ENCODE results near the gene NOD2.

NOD2 gene

DNA sequence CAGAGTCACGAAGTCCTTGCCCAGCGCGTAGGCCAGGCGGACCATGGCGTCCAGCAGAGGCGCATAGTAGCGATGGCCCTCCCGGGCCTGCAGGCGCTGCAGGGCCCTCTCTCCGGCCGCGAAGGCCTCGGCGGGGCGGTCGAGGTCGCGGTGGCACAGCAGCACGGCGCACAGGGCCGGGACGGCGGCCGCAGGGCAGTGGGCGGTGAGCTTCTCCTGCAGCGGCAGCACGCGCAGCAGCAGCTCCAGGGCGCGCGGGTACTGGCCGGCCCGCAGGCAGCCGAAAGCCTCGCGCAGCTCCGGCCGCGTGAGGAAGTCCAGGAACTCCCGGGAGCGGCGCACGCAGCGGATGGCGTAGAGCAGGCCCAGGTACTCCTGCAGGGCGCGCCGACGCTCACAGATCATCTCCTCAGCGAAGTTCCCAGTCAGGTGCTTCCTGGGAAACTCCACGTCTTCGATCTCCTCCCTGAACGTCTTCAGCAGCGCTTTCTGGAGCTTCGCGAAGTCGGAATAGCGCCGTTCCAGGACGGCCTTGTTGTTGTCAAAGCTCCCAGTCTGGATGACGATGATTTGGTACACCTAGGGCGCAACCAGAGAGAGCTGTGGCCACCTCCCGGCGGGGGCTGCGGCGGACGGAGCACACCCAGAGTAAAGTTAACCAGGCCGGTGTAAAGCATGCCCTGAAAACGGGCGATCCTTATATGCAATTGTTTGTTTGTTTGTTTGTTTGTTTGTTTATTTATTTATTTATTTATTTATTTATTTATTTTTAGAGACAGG, 19.7 kb upstream of the NOD2 start:
- TF ChIP-seq POLR2A (IDR thresholded peaks at IDR 0.05; ENCODE audit: low read depth, low read length) (no peak), TAF1 (IDR thresholded peaks at IDR 0.05; ENCODE audit: borderline replicate concordance, low read depth, low read length) (no peak), POLR2AphosphoS5 (IDR thresholded peaks at IDR 0.05; ENCODE audit: low read depth, low read length) (no peak)
- no peak for FAIRE-seq
- DNase-seq (ENCODE audit: insufficient read length) = no peak

DNA sequence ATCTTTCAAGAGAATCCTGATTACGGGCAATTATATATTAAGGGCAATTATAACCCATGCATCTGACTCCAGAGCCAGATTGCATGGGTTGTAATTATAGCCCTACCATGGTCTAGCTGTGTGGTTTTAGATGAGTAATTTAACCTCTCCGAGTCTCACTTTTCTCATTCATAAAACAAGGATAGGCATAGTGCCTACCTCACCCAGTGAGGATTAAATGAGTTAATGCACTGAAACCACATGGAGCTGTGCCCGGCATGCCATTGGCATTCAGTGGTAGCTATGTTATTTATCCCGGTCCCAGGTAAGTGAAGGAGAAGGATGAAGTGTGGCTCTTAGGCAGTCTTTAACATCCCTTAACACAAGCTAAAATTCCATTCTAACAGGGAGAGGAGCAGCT, 18.6 kb upstream of the NOD2 start:
- no peak for FAIRE-seq
- DNase-seq (ENCODE audit: insufficient read length) = no peak
- TF ChIP-seq POLR2A (IDR thresholded peaks at IDR 0.05; ENCODE audit: low read depth, low read length) (no peak), POLR2AphosphoS5 (IDR thresholded peaks at IDR 0.05; ENCODE audit: low read depth, low read length) (no peak), TAF1 (IDR thresholded peaks at IDR 0.05; ENCODE audit: borderline replicate concordance, low read depth, low read length) (no peak)

DNA sequence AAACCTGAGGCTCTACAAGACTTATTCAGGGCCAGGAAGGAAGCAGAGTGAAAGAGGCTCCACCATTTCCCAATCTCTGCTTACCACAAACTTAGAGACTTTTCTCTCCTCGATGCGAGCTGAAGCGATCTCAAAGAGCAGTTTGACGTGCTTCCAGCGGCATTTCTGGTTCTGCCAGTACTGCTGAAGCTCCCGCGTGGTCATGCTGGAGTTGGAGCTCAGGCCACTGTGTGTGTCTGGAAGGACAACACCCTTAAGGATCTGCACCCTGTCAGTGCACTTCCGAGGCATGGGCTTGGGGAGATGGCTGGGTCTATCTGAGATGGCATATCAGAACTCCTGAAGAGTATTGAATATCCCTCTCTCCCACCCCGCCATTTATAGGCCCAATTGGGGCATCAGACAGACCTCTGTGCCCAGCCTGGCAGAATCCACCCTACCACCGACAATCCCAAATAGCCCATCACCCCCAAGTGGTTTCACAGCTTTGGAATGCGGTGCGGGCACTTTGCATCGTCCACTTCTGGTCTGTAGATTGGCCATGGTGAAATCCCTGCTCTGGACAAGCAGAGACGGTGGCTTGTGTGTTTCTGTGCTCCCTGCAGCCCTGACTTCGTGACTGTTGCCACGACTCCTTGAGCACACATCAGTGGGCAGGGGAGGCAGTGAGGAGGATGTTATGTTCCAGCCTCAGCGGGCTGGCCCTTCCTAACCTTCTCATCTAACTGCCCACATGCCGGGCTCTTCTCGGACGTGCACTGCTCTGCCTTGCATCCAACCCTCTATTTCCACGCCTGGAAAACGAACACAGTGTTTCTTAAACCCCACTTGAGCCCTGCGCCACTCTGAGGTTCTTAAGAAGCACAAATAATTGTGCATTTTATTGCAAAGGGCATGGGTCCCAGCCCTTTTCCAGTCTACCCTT, 17.5 kb upstream of the NOD2 start:
- DNase-seq (ENCODE audit: insufficient read length) = no peak
- no peak for TF ChIP-seq POLR2A (IDR thresholded peaks at IDR 0.05; ENCODE audit: low read depth, low read length)
- TF ChIP-seq POLR2AphosphoS5 (IDR thresholded peaks at IDR 0.05; ENCODE audit: low read depth, low read length) = 0 out of 2 replicates have a peak, but pooled peaks have one; percentile 22
- no peak for TF ChIP-seq TAF1 (IDR thresholded peaks at IDR 0.05; ENCODE audit: borderline replicate concordance, low read depth, low read length)
- no peak for FAIRE-seq

DNA sequence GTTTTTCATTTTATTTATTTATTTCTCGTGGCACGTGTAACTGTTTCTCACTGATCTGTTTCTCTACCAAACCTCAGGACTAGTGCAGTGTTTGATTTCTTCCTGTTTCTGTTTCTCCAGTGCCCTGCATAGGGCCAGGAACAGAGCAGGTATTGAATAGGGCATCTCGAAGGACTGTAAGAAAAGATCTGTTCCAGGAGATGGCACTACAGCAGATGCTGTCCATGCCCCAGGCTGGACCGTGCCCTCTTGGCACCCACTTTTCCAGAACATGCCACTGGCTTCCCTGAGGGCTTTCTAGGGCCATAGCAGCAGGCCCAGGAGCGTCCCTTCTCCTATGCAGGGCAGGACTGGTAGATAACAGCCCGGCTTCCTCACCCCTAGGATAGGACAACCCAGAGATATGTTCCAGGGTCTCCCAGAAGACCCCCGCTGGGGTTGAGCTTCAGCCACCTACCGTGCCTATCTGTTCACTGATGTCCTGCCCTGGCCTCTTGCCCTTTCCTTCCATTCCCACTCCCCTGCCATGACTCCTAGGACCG, 16.7 kb upstream of the NOD2 start:
- DNase-seq (ENCODE audit: insufficient read length) = no peak
- FAIRE-seq = no peak
- TF ChIP-seq POLR2AphosphoS5 (IDR thresholded peaks at IDR 0.05; ENCODE audit: low read depth, low read length) = no peak
- TF ChIP-seq TAF1 (IDR thresholded peaks at IDR 0.05; ENCODE audit: borderline replicate concordance, low read depth, low read length) = no peak
- TF ChIP-seq POLR2A (IDR thresholded peaks at IDR 0.05; ENCODE audit: low read depth, low read length) = no peak

DNA sequence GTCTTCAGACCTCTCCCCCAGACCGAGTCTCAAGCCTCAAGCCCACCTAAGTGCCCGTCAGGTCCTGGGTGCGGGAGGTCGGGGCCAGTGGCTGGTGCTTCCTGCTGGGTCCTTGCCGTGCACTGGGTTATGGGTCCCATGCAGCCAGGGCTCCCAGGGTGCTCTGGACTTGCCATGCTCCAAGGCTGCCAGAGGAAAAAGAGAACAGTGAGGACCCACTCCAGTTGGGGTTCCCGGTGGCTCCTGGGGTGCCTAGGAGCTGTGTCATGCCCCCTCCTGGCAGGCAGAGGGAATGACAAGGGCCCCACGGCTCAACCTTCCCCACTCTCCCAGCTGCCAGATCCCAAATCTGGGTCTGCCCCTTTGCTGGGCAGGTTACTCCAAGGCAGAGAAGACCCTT, 16.1 kb upstream of the NOD2 start:
- no peak for TF ChIP-seq POLR2AphosphoS5 (IDR thresholded peaks at IDR 0.05; ENCODE audit: low read depth, low read length)
- TF ChIP-seq POLR2A (IDR thresholded peaks at IDR 0.05; ENCODE audit: low read depth, low read length) = no peak
- no peak for TF ChIP-seq TAF1 (IDR thresholded peaks at IDR 0.05; ENCODE audit: borderline replicate concordance, low read depth, low read length)
- FAIRE-seq (no peak), DNase-seq (ENCODE audit: insufficient read length) (no peak)

DNA sequence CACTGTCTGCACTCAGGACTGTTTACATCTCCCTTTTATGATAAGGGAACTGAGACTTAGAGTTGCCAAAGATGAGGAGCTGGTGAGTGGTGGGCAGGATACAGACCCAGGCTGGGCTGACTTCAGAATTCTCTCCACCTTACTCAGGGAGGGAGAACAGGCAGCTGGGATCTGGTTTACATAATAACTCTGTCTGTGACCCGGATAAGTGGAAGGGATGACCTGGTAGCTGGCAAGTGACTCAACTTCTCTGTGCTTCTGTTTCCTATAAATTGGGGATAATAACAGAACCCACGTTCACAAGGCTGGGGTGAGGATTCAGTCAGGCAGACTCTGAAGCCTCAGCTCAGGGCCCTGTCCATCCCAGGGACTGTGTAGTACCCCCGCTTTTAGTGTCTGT, 14.9 kb upstream of the NOD2 start:
- DNase-seq (ENCODE audit: insufficient read length) = no peak
- FAIRE-seq = peak; percentile 42
- no peak for TF ChIP-seq POLR2A (IDR thresholded peaks at IDR 0.05; ENCODE audit: low read depth, low read length)
- TF ChIP-seq POLR2AphosphoS5 (IDR thresholded peaks at IDR 0.05; ENCODE audit: low read depth, low read length) = no peak
- TF ChIP-seq TAF1 (IDR thresholded peaks at IDR 0.05; ENCODE audit: borderline replicate concordance, low read depth, low read length) = no peak

DNA sequence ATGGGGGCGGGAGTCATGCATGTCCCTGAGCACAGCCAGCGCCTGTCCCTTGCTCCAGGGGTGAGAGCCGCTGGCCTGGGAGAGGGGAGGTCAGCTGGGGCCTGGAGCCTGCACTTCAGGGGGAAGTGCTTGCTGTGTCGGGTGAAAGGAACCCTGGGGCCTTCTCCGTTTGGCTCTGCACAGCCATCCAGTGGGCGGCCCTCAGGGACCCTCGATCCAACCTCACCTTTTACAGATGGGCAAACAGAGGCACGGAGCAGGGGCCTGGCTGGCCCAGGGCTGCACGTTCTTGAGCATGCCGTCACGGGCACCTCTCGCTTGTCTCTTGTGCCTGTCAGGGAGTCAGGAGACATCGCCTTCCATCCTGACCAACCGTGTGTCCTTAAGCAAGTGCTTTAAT, 14.1 kb upstream of the NOD2 start:
- DNase-seq (ENCODE audit: insufficient read length) = no peak
- no peak for TF ChIP-seq POLR2A (IDR thresholded peaks at IDR 0.05; ENCODE audit: low read depth, low read length)
- TF ChIP-seq POLR2AphosphoS5 (IDR thresholded peaks at IDR 0.05; ENCODE audit: low read depth, low read length) = no peak
- no peak for TF ChIP-seq TAF1 (IDR thresholded peaks at IDR 0.05; ENCODE audit: borderline replicate concordance, low read depth, low read length)
- FAIRE-seq = no peak

DNA sequence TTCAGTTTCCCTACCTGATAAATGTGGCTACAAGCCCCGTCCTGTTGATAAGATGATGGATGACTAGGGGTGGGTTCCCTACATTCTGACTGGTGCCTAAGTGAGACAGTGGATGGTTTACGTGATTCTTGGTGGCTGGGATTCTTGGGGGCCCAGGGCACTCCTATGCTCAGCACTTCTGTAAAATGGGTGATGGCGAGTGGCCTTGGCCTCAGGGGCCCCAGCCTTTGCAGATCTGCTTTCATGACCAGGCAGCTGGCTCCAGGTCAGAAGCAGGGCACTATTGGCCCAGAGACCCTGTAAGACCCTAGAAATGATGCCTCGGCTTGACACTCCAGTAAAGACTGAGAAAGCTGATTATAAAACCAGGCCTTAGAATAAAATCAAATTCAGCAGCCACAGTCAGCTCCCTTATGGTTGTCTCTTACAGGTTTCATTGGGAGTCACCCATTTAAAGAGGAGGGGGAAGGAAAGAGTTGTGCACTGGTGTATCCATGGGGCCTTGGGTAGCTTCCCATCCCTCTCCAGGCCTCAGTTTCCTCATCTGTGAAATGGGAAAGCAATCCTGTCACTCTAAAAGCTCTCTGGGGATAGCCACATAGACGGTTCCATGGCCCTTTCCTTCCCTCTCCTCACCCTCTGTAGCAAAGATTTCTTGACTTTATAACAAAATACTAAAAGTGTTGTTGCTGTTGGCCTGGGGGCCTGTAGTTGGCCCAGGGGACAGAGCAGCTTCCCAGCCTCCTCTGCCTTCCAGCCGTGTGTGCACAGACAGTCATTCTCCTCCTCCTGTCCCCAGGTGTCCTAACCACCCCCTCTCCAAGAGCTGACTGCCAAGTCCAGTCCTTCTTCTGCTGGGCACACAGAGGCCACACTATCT, 13.5 kb upstream of the NOD2 start:
- DNase-seq (ENCODE audit: insufficient read length) = no peak
- FAIRE-seq = peak; percentile 56
- TF ChIP-seq POLR2AphosphoS5 (IDR thresholded peaks at IDR 0.05; ENCODE audit: low read depth, low read length) (no peak), TAF1 (IDR thresholded peaks at IDR 0.05; ENCODE audit: borderline replicate concordance, low read depth, low read length) (no peak), POLR2A (IDR thresholded peaks at IDR 0.05; ENCODE audit: low read depth, low read length) (no peak)

DNA sequence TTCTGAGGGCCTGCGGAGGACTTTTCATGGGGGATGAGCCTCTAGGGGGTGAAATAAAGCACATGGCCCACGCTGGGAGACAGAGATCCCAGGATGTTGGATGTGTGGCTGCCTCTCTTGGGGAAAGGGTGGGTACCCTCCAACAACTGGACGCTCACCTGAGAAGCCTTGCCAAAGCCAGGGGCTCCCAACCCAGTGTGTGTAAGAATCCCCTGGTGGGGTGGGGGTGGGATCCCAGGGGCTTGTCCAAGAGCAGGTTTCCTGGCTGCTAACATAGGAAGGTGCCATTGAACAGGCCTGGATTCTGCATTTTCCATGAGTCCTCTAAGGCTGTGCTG, 12.9 kb upstream of the NOD2 start:
- no peak for TF ChIP-seq POLR2AphosphoS5 (IDR thresholded peaks at IDR 0.05; ENCODE audit: low read depth, low read length)
- no peak for TF ChIP-seq POLR2A (IDR thresholded peaks at IDR 0.05; ENCODE audit: low read depth, low read length)
- no peak for TF ChIP-seq TAF1 (IDR thresholded peaks at IDR 0.05; ENCODE audit: borderline replicate concordance, low read depth, low read length)
- no peak for FAIRE-seq
- DNase-seq (ENCODE audit: insufficient read length) = no peak

DNA sequence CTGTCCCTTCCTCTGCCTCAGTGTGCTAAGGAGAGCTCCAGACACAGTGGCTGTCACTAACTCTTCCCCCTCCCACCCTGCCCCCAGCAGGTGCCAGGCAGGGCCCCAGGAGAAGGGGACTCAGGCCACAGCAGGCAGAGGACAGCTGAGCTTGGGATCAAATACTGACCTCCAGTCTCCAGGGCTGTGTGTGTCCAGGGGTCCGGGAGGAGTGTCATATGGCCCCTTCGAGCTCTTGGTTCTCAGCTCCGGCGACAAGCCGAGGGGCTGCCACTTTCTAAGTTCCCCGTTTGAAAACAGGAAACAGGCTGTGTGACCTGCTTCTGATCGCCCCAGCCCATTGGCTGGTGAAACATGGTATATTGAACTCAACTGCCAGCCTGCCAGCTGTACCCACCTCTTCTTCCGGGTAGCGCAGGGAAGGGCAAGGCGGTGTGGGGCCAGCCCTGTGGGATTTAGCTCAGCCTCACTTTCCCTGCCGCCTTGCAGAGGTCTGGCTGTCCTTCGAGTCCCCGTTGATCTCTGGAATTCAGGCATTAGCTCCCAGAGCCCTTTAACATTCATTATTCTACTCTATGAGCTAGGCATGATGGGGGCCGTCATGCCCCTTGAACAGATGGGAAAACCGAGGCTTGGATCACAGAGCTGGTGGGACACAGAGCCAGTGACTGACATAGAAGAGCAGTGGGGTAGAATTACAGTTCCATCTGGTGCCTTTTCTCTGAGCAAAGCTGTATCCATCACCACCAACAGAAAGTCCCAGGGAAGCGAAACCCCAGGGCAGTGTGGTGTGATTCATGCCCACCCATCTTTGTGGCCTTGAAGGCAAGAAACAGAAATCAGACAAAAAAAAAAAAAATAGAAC, 12.2 kb upstream of the NOD2 start, which contains the start of gene SNX20:
SNX20 (minus strand) TSS at position 292 of the 865 bp plus-strand sequence. CDS start 3,786 bp downstream, outside the sequence.
- peak; percentile 95 for FAIRE-seq
- TF ChIP-seq POLR2AphosphoS5 (IDR thresholded peaks at IDR 0.05; ENCODE audit: low read depth, low read length) (peak; percentile 27; the same call in 1 of the 2 replicates), POLR2A (IDR thresholded peaks at IDR 0.05; ENCODE audit: low read depth, low read length) (peak; percentile 69), TAF1 (IDR thresholded peaks at IDR 0.05; ENCODE audit: borderline replicate concordance, low read depth, low read length) (no peak)
- DNase-seq (ENCODE audit: insufficient read length) = peak; percentile 60

Measured in GM12892 (cell line).